GM13976 (cell line): Measurements from ENCODE around the gene ARHGAP42.

Source experiments
- DNase-seq: peaks from one replicate; pipeline ENCODE4 v3.0.0; 2012; ENCODE audit warnings: low spot score
- CTCF ChIP-seq: IDR thresholded peaks from 2 replicates; pipeline ENCODE4 v1.5.1; 2012; ENCODE audit warnings: borderline replicate concordance, mild to moderate bottlenecking; ENCODE audit not compliant: insufficient read depth; ENCODE audit errors: extremely low read depth, missing control alignments, control extremely low read depth
- in situ Hi-C: fragments of 300-500 bp; cut with MboI; formaldehyde crosslinking; loops from one replicate; pipeline ENCODE4 v1.12.0; 2022; ENCODE audit warnings: low sequenced_read_pairs, mixed read lengths, inconsistent platforms; ENCODE audit not compliant: unreplicated experiment

Gene ARHGAP42

DNA sequence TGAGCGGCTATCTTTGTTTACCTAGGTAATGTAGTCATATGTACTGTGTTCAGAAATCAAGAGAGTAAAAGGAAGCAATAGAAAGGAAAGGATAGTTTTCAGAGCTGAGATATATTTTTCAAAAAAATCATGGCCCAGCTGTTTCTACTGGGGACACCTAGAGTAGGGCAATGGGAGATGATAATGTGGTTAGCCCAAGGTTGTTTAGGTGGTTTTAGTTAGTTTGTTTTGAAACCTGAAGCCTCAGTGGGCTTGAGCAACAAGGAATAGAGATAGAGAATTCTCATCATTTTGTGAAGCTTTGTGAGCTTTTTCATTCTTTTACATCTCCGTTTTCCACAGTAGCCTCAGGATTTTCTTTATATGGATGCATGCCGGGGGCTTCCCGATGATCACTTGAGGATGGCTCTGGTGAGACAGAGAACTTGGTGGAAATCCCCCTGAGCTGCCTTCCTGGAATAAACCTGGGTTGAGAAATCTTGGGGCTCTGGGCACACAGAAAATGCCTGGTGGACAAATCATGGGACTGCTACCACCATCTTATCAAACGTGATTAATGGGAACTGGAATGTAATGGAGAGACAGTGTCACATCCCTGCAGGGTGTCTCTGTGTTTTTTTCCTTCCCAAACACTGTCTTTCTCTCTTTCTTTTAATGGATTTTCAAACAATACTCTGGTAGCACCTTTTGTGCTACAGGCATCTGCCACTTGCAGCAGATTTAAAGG, 49.0 kb downstream of the ARHGAP42 start:
- TF ChIP-seq CTCF = no peak
- in situ Hi-C loops = no loop called here
- no peak for DNase-seq

GRCh38 chr11:100738701-100739270, 51.7 kb downstream of the ARHGAP42 start:
- in situ Hi-C loops = no loop called here
- no peak for TF ChIP-seq CTCF
- no peak for DNase-seq

DNA sequence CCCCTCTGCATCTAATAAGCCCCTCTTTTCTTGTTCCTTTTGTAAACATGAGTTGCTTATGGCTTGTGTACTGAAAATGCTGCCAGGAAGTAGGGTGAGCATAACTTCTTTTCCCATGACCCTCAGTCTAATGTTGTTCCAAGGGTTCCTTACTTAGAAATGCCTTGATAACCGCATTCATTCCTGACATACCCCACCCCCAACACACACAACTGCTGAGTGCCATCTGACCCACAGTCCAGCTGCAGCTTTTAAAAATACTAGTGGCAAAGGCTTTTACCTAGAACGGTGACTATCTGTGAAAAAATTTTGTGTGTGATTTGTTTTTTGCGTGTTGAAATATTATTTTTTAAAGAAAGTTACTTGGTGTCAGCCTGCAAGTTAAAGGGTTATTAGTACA, 52.6 kb downstream of the ARHGAP42 start:
- in situ Hi-C loops = no loop called here
- no peak for DNase-seq

DNA sequence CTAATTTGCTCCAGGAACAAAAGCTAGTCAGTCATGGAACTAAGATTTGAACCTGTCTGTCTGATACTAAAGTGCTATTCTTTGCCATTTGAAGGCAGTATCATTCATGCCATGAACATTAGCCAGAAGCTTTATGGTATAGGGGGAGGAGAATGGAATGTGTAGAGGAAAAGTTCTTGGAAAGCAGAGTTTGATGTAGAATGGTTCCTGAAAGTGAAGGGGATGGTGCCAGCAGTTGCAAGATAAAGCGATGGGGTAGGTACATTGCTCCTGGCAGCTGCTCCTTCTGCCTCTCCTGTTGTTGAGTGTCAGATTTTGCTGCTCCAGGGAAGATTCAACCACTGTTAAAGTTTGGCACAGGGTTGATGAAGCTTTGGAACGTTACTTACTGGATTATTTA, 53.4 kb downstream of the ARHGAP42 start:
- DNase-seq = no peak
- TF ChIP-seq CTCF = no peak
- in situ Hi-C loops = no loop called here

More for the DNA sequence above, 52.6 kb downstream of the ARHGAP42 start:
- no peak for TF ChIP-seq CTCF

DNA sequence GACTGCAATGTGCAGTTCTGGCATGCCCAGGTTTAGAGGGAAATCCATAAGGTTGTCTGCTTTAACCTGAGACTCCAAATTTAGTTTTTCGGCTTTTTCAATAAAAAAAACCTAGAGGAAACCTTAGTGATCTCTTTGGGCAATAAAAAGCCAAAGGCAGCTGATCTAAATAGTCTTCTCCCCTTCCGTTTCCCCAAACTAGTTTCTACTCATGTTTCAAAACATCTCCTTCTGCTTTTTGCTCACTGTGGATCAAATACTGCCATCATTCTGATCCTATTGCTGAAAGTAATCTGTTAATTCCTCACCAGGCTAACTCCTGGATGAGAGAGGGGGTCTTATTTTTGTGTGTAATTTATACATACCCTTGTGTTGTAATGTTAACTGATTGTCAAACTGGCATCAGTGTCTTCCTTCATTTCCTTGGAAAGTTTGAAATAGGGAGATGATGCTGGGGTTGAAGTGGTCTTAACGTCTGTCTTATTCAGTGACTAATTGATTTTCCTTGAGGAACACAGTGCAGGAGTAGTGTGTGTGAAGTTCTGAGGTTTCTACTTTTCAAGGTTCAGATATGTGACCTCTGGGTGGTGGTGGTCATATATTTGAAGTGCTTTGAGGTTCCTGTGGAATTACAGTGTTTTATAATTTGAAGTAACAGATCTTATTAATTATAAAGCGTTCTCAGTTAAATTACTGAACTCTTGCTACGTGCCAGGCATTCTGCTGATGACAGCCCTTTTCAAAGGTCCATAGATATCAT, 55.0 kb downstream of the ARHGAP42 start:
- TF ChIP-seq CTCF = no peak
- in situ Hi-C loops = no loop called here
- no peak for DNase-seq

DNA sequence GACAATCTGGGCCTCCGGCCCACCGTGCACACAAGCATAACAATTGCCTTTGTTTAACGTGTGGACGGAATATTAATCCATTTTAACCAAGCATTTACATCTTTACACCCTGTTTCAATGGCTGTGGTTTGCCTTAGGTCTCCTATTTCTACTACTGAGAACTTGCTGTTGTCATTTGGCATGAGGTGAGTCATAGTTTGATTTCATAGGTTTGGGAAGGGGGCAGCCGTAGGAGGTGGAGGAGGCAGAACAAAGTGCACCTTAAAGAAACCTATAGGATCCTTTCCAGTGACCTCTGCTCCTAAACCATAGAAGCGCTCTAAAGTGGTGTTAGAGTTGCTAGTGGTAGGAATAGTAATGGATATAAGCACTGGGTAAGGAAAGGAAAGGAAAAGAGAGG, 59.4 kb downstream of the ARHGAP42 start:
- TF ChIP-seq CTCF = no peak
- DNase-seq = no peak
- in situ Hi-C loops = no loop called here
